Thyroid gland (tissue), 4 donors: ENCODE data around the gene SETBP1.

Source experiments
- CTCF ChIP-seq, 6 experiments: fragments of 200-600 bp in 3 of 6; fragments of 450-650 bp in 3 of 6; sonication (generic) in 3 of 6; IDR thresholded peaks; one replicate each; pipeline ENCODE4 v1.5.1; 2016 to 2019; ENCODE audit warnings: antibody characterized with exemption in 6 of 6, mild to moderate bottlenecking in 2 of 6, inconsistent platforms in 1 of 6, moderate library complexity in 1 of 6
- POLR2A ChIP-seq, 2 donors: fragments of 450-650 bp; IDR thresholded peaks; one replicate each; pipeline ENCODE4 v1.6.1; 2017; ENCODE audit warnings: antibody characterized with exemption in 2 of 2, mild to moderate bottlenecking in 2 of 2, moderate library complexity in 1 of 2

- TF ChIP-seq CTCF (IDR thresholded peaks at IDR 0.05) = no peak
- no peak for TF ChIP-seq POLR2A (IDR thresholded peaks at IDR 0.05)
Measured at GRCh38 chr18:44687421-44687820, 6.7 kb downstream of the SETBP1 start.
